HAP-1 (cell line): Measurements from ENCODE around the gene DNAJC8.
A peak's percentile ranks its signal among the peaks of the same experiment; 100 is the strongest.

Experiments used
- DNase-seq, 2 experiments: peaks; one replicate each; pipeline ENCODE4 v3.0.0-alpha.2; 2016 to 2020; ENCODE audit warnings: low spot score in 2 of 2
- H3K27me3 ChIP-seq: fragments of 250-450 bp; sonication (Bioruptor Pico); 2 replicates; pipeline ENCODE4 v1.5.1; 2020; ENCODE audit warnings: low read depth, mild to moderate bottlenecking, moderate library complexity
- H3K36me3 ChIP-seq: fragments of 250-450 bp; sonication (Bioruptor Pico); replicated peaks from 2 replicates; pipeline ENCODE4 v1.5.1; 2020; ENCODE audit warnings: mild to moderate bottlenecking
- H3K4me1 ChIP-seq: fragments of 250-450 bp; sonication (Bioruptor Pico); 2 replicates; pipeline ENCODE4 v1.5.1; 2020; ENCODE audit warnings: mild to moderate bottlenecking
- H3K4me3 ChIP-seq: fragments of 250-450 bp; sonication (Bioruptor Pico); 2 replicates; pipeline ENCODE4 v1.5.1; 2020; ENCODE audit warnings: mild to moderate bottlenecking, moderate library complexity
- H3K9me3 ChIP-seq: fragments of 250-450 bp; sonication (Bioruptor Pico); 2 replicates; pipeline ENCODE4 v1.5.1; 2020; ENCODE audit warnings: mild to moderate bottlenecking, moderate library complexity
- in situ Hi-C: fragments of 300-500 bp; cut with MboI; formaldehyde crosslinking; loops from 3 replicates; pipeline ENCODE4 v1.14.3; 2020; ENCODE audit warnings: low sequenced_read_pairs, inconsistent platforms, mixed read lengths

The DNAJC8 gene

DNA sequence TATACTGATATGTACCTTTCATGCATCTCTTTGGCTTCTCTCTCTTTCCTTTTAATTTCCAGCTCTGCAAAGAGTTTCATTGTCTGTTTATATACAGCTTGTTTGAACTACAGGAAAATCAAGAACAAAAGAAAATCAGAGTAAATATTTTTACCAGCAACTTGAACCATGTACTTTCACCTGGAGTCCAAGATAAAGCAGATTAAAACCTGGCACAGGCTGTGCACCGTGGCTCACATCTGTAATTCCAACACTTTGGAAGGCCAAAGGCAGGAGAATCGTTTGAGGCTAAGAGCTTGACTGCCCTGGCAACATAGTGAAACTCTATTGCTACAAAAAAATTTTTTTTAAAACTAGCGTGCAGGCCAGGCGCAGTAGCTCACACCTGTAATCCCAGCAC lies 27.6 kb downstream of the DNAJC8 start:
- peaks cover 6% of the 10 kb centered on the region for H3K4me1 ChIP-seq
- H3K27me3 ChIP-seq: no peaks in the 10 kb centered on the region
- no peaks in the 10 kb centered on the region for H3K9me3 ChIP-seq
- no peak overlapping the region for H3K4me3 ChIP-seq
- in situ Hi-C loops: no loop called here
- no peak for DNase-seq
- peaks cover 68% of the 10 kb centered on the region for H3K36me3 ChIP-seq

DNA sequence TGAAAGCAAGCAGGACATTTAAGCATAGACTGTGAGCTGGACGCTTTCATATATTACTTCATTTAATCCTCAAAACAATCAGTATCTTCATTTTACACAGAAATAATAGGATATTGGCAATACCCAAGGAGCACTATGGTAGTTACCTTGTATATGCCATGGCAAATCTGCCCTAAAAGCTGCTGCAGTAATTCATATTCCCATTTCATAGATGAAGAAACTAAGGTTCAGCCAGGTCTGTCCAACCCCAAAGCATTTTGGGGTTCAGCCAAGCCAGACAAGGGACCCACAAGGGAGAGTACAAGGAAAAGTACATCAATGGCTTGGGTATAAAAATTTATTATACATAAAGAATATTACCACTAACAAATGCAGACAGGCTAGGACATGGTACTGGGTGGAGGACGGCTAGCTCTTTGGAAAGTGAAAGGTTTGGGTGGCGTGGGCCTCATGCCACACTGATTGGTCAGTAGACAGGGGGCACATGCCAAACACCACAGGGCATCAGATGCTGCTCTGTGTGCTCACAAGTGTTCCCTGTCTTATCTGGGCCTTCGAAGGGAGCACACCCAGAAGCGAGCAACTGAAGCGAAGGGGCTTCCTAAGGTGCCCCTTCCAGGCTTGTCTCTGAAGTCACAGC lies 32.5 kb downstream of the DNAJC8 start:
- peaks cover 56% of the 10 kb centered on the region for H3K36me3 ChIP-seq
- no peaks in the 10 kb centered on the region for H3K27me3 ChIP-seq
- in situ Hi-C loops: no loop called here
- no peak for DNase-seq
- no peaks in the 10 kb centered on the region for H3K4me1 ChIP-seq
- no peak overlapping the region for H3K4me3 ChIP-seq
- H3K9me3 ChIP-seq: no peaks in the 10 kb centered on the region

DNA sequence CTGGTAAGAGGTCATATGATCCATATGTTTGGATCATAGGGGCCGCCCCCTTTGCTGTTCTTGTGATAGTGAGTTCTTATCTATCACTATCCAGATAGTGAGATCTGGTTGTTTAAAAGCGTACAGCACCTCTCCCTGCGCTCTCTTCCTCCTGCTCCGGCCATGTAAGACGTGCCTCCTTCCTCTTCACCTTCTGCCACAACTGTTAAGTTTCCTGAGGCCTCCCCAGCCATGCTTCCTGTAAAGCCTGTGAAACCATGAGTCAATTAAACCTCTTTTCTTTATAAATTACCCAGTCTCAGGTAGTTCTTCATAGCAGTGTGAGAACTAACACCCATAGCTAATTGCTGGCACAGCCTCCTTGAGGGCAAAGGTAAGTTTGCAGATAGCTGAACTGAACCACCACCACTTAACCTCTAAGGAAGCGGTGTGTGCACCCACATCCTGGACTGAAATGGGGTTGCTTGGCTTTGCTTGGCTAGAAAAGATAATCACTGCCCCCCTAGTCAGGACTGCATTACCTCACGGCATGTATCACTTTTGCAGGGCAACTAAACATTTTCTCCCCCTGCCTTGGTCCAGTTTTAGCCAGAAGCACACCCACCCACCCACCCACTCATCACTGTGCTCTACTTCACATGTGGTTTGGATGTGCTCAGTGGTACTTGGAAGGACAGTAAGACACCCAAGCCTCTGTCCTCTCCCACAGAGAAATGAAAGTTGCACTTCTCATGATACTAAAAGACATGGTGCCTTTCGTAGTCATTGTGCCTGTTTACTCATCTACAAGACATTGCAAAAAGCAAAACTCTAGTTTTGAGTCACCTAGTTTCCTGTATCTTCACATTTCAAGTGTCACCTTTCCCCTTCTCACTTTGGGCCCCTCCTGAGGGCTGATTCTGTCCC lies 33.2 kb downstream of the DNAJC8 start:
- Histone ChIP-seq H3K4me3 (no peak overlapping the region), H3K36me3 (peaks cover 48% of the 10 kb centered on the region), H3K4me1 (no peaks in the 10 kb centered on the region), H3K9me3 (no peaks in the 10 kb centered on the region), H3K27me3 (no peaks in the 10 kb centered on the region)
- in situ Hi-C loops: no loop called here
- DNase-seq: no peak

- no peak for DNase-seq
- Histone ChIP-seq H3K36me3 (peaks cover 31% of the 10 kb centered on the region), H3K9me3 (no peaks in the 10 kb centered on the region), H3K4me3 (no peak overlapping the region), H3K27me3 (no peaks in the 10 kb centered on the region), H3K4me1 (no peaks in the 10 kb centered on the region)
- in situ Hi-C loops: no loop called here
These were observed 35.0 kb downstream of the DNAJC8 start for GRCh38 chr1:28197682-28198415.

- no peak for DNase-seq
- no peak overlapping the region for H3K4me3 ChIP-seq
- no peaks in the 10 kb centered on the region for H3K4me1 ChIP-seq
- H3K9me3 ChIP-seq: no peaks in the 10 kb centered on the region
- peaks cover 27% of the 10 kb centered on the region for H3K36me3 ChIP-seq
- in situ Hi-C loops: no loop called here
- no peaks in the 10 kb centered on the region for H3K27me3 ChIP-seq
These were observed 36.5 kb downstream of the DNAJC8 start for GRCh38 chr1:28196330-28196729.

- H3K4me3 ChIP-seq: no peak overlapping the region
- H3K4me1 ChIP-seq: no peaks in the 10 kb centered on the region
- H3K36me3 ChIP-seq: peaks cover 21% of the 10 kb centered on the region
- in situ Hi-C loops: no loop called here
- H3K9me3 ChIP-seq: no peaks in the 10 kb centered on the region
- no peak for DNase-seq
- H3K27me3 ChIP-seq: no peaks in the 10 kb centered on the region
These were observed 37.0 kb downstream of the DNAJC8 start for GRCh38 chr1:28195780-28196179.

- no peak overlapping the region for H3K4me3 ChIP-seq
- H3K36me3 ChIP-seq: peaks cover 11% of the 10 kb centered on the region
- in situ Hi-C loops: no loop called here
- H3K9me3 ChIP-seq: no peaks in the 10 kb centered on the region
- H3K27me3 ChIP-seq: no peaks in the 10 kb centered on the region
- no peak for DNase-seq
- no peaks in the 10 kb centered on the region for H3K4me1 ChIP-seq
These were observed 38.3 kb downstream of the DNAJC8 start for GRCh38 chr1:28194326-28195035.

DNA sequence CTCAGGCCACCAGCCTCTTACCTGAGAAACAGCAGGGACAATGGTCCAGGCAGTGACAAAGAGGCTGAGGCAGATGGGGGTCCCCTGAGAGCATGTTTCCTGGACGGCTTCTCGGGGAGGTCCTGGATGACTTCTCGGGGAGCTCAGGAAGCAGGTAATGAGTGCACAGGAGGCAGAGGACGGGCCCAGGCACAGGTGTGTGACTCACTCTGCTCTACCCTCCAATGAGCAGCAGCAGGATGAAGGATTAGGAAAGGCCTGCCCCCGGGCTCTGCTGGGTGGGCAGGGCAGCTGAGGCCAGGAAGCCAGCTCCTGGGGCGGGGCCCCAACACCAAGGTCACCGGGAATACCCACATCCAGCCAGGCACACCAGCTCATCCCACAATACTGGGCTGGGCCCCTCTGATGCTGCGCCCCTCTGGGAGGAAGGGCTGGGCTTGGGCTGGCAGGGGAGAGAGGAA lies 39.1 kb downstream of the DNAJC8 start:
- peak in 1 of 2 experiments; percentile 16 for DNase-seq
- in situ Hi-C loops: no loop called here
- no peaks in the 10 kb centered on the region for H3K27me3 ChIP-seq
- H3K9me3 ChIP-seq: no peaks in the 10 kb centered on the region
- H3K4me1 ChIP-seq: no peaks in the 10 kb centered on the region
- no peak overlapping the region for H3K4me3 ChIP-seq
- peaks cover 4% of the 10 kb centered on the region for H3K36me3 ChIP-seq

DNA sequence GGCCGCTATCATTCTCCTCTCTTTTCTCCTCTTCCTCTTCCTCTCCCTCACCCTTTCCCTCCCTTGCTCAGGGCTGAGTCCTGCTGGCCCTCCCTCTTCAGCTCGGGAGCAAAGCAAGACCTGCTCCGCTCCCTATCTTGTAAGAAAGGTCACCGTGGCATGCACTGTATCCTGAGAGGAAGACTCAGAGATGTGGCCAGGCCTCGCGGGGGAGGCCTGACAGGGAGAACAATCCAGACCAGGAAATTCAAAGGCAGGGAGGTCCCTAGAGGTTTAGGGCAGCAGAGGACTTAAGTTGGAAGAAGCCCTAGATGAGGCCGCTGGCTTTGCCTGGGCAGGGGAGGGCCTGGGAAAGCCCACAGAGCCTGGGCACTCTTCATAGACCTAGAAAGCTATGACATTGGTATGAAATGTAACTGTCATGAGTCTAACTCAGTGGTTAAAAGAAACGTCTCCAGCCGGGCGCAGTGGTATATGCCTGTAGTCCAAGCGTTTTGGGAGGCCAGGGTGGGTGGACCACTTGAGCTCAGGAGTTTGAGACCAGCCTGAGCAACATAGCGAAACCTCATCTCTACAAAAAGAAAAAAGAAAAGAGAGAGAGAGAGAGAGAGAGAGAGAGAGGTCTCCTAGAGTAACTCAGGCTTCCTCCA lies 41.7 kb downstream of the DNAJC8 start:
- Histone ChIP-seq H3K4me3 (no peak overlapping the region), H3K27me3 (no peaks in the 10 kb centered on the region)
- in situ Hi-C loops: no loop called here

GRCh38 chr1:28190337-28190979 lies 42.4 kb downstream of the DNAJC8 start:
- DNase-seq: no peak
- Histone ChIP-seq H3K4me1 (no peaks in the 10 kb centered on the region), H3K36me3 (no peaks in the 10 kb centered on the region), H3K27me3 (no peaks in the 10 kb centered on the region), H3K4me3 (no peak overlapping the region), H3K9me3 (no peaks in the 10 kb centered on the region)
- in situ Hi-C loops: no loop called here

More for the DNA sequence above, 41.7 kb downstream of the DNAJC8 start:
- Histone ChIP-seq H3K36me3 (no peaks in the 10 kb centered on the region), H3K4me1 (no peaks in the 10 kb centered on the region), H3K9me3 (no peaks in the 10 kb centered on the region)
- DNase-seq: peak in 1 of 2 experiments; percentile 25

DNA sequence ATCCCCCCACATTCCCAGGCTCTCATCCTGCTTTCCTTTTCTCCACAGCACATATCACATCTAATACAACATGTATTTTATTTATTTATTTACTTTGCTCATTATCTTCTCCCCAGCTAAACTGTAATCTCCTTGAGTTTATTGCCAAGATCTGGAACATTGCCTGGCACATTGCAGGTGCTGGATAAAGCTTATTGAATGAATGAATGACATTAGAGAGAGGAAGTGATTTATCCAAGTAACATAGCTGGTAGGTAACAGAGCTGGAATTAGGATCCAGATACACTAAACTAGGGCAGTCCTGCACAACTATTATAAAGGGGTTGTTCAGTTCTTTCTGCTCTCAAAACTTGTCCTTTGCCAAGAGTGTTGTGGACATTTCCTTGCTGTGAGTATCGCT lies 47.8 kb downstream of the DNAJC8 start:
- Histone ChIP-seq H3K27me3 (no peaks in the 10 kb centered on the region), H3K4me3 (no peak overlapping the region), H3K4me1 (no peaks in the 10 kb centered on the region), H3K9me3 (no peaks in the 10 kb centered on the region), H3K36me3 (no peaks in the 10 kb centered on the region)
- in situ Hi-C loops: no loop called here
- DNase-seq: no peak

DNA sequence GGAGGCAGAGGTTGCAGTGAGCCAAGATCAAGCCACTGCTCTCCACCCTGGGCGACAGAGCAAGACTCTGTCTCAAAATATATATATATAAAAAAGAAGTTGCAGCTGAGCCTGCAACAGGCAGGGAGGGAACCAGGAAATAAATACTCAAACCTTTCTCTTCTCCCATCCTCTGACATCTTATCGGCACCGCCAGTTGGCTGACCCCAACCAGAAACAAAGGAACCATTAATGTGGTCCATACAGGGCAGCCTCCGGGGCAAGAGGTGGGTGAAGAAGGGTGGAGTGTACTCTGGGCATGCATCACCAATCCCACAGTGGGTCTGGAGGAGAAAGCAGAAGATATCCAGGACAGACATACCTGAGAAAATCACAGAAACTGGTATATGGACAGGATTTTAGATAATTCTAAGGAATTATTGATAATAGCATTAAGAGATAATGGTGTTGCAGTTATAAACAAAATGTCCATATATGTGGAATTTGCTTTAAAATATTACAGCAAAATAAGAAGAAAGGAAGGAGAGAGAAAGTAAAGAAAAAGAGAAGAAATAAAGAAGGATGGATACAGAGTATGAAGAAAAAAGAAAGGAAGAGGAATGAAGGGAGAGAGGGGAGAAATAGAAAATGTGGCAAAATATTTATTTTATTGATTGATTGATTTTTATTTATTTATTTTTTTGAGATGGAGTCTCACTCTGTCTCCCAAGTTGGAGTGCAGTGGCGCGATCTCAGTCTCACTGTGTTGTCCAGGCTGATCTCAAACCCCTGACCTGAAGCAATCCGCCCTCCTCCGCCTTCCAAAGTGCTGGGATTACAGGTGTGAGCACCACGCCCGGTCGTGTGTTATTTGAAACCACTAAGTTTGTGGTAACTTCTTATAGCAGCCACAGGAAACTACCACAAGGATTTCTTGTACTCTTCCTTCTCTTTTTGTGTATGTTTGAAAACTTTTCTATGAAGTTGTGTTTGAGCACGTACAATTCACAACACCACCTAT lies 52.2 kb downstream of the DNAJC8 start:
- Histone ChIP-seq H3K4me3 (no peak overlapping the region), H3K27me3 (no peaks in the 10 kb centered on the region), H3K4me1 (no peaks in the 10 kb centered on the region), H3K9me3 (no peaks in the 10 kb centered on the region), H3K36me3 (no peaks in the 10 kb centered on the region)
- no peak for DNase-seq
- in situ Hi-C loops: no loop called here
